Renal cortex interstitium (tissue), 11 donors: ENCODE data around the gene SYT15. TPM values are rescaled to one million over a fixed set of nuclear protein-coding genes. Genes with fewer than 3 reads are reported as not detected.
"Not testable (repeated sequence)": the region's sequence is repeated elsewhere in the genome, so short reads cannot be mapped to it uniquely, and the experiment has no call there.

Source experiments
- DNase-seq, 11 donors: peaks; one replicate each; pipeline ENCODE4 v3.0.0-alpha.2; 2013; ENCODE audit warnings: low read depth in 9 of 11, low spot score in 4 of 11; ENCODE audit errors: extremely low read depth in 1 of 11
- polyA plus RNA-seq, 3 donors: library from polyadenylated mRNA; unstranded; fragments of 120-200 nt; gene quantifications; one replicate each; pipeline ENCODE4 v1.2.1, GENCODE V29; 2013; ENCODE audit not compliant: insufficient read length in 3 of 3

The SYT15 gene
- polyA plus RNA-seq, 3 donors, result 5.0 to 12.6 (median 8.2) TPM

GRCh38 chr10:46577624-46578473, 1.1 kb upstream of the SYT15 start:
- not testable (repeated sequence) for DNase-seq

- DNase-seq, result not testable (repeated sequence)
Observed at GRCh38 chr10:46579378-46579777, 450 bp downstream of the SYT15 start.

GRCh38 chr10:46581997-46582396, 3.1 kb downstream of the SYT15 start:
- not testable (repeated sequence) for DNase-seq

DNA sequence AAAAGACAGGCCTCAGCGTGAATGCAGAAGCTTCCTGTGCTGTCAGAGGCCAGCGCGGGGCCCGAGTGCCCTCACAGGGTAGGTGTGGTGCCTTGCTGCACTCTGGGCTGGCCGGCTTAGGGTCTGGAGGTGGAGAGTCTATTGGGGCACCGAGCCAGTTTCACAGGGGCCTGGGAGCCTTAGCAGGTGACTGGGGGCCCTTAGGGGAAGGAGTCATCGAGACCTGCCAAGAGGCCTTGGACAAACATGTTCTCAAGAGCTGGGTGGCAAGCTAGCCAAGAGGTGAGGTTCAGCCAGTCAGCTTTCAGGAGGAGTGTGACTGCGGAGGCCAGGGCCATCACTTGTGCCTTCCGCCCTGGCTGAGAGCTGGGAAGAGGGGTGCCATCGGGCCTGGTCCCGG, 3.6 kb downstream of the SYT15 start:
- not testable (repeated sequence) for DNase-seq

DNA sequence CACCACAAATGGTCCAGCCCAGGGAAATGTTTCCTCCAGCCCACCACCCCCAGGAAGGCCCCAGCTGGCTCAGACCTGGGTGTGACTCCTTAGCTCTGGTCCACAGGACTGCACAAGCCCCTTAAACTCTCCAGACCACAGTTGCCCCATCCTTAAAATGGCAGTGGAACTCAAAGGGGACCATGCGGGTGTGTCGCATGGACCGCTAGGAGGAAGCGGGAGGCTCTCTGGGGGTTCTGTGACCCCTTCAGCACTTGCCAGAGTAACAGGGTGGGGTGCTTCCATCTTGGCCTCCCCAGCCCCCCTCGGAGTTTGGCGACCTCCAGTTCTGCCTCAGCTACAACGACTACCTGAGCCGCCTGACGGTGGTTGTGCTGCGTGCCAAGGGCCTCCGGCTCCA, 5.3 kb downstream of the SYT15 start:
- not testable (repeated sequence) for DNase-seq

DNA sequence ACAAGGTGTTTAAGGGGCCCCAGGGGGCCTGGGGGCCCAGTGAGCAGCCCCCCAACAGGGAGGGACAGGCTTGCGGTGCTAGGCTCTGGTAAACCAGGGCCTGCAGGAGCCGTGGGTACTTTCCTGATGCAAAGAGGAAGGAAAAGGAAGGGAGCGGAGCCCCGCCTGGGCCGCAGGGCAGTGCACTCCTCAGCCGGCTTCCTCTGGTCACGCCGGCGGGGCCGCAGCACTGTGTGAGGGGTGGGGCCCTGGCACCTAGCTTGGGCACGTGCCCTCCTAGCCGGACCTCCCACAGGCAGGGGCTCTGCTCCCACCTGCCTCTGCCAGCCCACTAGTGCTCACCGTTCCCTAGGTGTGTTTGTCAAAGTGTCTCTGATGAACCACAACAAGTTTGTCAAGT, 6.3 kb downstream of the SYT15 start:
- not testable (repeated sequence) for DNase-seq

GRCh38 chr10:46587546-46587945, 8.6 kb downstream of the SYT15 start:
- DNase-seq, result not testable (repeated sequence)

- DNase-seq, result not testable (repeated sequence)
Observed at GRCh38 chr10:46588221-46588620, 9.3 kb downstream of the SYT15 start.

DNA sequence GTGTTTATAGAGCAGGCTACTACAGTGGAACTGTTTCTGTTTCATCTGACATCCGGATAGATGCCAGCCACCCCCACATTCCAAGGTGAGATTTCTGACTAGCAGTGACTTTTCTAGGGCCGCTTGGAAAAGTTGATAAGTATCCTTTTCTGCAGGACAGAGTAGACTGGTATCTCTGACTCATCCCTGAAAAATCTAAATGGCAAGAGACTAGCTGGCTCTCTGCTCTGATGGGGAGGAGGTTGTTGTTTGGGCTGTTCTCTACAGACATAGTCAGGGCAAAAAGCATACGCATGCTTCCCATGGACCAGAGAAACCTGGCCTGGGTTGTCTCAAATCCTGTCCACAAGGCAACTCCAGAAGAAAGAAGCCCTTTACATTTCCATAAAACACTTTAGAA, 10.7 kb downstream of the SYT15 start:
- not testable (repeated sequence) for DNase-seq

DNA sequence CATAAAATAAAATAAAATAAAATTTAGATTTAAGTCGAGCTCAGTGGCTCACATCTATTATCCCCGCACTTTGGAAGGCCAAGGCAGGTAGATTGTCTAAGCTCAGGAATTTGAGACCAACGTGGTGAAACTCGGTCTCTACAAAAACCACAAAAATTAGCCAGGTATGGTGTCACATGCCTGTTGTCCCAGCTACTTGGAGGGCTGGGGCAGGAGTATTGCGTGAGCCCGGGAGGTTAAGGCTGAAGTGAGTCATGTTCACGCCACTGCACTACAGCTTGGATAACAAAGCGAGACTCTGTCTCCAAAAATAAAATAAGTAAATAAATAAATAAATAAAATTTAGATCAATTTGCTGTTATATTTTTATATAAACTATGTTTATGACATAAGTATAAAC, 12.1 kb downstream of the SYT15 start:
- not testable (repeated sequence) for DNase-seq

DNA sequence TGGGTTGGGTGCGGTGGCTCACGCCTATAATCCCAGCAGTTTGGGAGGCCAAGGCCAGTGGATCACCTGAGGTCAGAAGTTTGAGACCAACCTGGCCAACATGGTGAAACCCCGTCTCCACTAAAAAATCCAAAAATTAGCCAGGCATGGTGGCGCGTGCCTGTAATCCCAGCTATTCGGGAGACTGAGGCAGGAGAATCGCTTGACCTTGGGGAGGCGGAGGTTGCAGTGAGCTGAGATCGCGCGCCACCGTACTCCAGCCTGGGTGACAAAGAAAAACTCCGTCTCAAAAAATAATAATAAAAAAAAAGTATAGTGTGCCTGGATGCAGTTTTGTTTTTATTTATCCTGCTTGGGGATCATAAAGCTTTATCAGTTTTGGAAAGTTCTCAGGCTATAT, 14.4 kb downstream of the SYT15 start:
- DNase-seq, result not testable (repeated sequence)

GRCh38 chr10:46594453-46595063, 15.6 kb downstream of the SYT15 start:
- not testable (repeated sequence) for DNase-seq

- not testable (repeated sequence) for DNase-seq
Observed at GRCh38 chr10:46596570-46596969, 17.6 kb downstream of the SYT15 start.

DNA sequence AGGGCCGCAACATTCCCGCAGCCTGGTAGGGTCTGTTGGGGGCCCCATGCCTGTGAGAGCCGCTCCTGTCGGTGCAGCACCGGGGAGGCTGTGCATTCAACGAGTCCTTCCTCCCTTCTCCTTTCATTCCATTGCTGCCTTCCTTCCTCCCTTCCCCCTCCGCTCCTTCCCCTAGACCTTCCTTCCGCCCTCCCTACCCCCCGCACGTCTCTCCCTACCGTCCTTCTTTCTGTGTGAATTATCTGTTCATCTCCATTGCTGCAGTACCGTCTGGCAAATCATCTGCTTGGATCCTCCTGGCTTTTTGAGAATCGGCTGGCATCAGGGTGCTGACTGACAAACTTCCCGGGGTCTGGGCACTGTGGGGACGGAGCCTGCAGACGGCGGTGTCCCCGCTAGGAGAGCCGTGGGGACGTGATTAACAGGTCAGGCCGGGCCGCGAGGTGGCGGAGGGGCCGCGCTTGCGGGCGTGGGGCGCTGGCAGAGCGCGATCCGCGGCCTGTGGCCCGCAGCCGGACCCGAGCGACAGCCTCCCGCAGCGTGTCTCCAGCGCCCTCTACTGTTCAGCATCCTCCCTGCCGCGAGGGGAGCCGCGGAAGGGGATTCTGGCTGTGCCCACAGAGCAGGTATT, 18.8 kb downstream of the SYT15 start:
- DNase-seq, result not testable (repeated sequence)

DNA sequence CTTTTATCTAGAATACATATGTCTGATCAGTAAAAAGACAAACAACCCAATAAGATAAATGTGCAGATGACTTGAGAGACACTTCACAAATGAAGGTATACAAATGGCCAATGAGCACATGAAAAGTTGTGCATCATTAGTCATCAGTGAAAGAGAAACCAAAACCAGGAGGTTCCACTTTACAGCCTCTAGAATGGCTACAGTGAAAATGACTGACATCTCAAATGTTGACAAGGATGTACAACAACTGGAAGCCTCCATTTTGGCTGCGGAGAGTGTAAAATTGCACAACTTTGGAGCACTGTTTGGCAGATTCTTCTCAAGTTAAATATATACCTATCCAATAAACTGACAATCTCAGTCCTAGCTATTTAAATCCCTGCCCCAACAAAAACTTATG, 21.6 kb downstream of the SYT15 start:
- not testable (repeated sequence) for DNase-seq

DNA sequence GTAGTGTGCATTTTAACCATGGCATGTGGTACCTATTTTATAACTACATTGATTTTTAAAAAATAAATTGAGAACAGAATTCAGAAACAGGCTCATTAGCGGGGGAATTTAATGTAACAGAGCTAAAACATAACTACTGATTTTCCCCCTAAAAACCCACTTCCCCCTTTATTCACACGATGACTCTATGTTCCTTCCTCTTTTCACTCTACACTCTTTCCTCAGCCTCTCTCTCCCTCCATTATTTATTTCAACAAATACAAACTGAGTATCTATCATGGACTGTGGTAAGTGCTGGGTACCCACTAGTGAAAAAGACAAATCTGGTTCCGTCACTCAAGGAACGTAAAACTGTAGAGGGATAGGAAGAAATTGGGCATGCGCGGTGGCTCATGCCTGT, 36.6 kb downstream of the SYT15 start:
- DNase-seq, result not testable (repeated sequence)

- DNase-seq, result not testable (repeated sequence)
Observed at GRCh38 chr10:46616227-46616626, 37.3 kb downstream of the SYT15 start.

GRCh38 chr10:46617134-46617533, 38.2 kb downstream of the SYT15 start:
- DNase-seq, result not testable (repeated sequence)

DNA sequence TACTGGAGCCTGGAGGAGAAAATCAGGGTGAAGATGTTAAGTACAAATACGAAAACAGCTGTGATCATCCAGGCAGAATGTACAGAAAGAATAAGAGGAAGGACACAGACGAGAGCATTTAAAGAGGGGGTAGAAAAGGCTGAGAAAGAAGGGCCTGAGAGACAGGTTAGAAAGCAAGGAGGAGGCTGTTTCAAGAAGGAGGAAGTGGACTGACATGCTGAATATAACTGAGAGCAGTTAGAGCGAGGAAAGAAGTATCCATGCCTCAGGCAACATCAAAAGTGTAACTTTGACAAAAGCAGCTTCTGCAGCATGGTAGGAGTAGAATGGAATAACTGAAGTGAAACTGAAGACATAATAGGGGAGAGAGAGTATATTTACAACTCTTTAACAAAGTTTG, 39.0 kb downstream of the SYT15 start:
- DNase-seq, result not testable (repeated sequence)
